Measurements from ENCODE around the gene PLVAP.

DNA sequence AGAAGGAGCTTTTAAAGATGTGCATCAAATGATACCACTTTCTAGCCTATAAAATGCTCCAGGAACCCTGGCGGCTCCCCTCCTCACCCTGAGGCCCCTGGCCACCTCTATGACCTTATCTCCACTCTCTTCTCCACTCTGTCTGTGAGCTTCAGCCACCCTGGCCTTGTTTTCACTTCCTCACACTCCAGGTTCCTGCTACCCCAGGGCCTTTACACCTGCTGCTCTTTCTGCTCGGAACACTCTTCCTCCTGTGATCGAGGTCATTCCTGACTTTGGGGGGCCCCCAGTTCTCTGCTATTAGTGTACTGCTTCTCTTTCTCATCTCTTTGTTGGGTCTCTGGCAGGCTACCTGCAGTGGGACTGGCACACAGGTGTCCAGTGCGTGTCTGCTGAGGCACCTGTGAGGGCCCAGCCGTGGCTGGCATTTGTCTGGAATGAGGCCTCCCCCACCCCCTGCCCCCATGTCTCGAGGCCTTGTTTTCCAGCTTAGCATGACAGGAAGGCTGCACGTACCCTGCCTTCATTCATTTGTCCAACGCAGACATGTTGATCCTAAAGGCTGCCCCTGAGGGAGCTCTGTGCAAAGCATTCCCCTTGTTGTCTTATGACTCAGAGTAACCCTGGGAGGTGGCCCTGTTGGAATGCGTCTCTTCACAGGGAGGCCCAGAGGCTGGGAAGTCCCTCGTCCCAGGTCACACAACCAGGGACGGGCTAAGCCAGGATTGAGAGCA lies 65.5 kb downstream of the PLVAP start:
- TF ChIP-seq, protein P1, sequence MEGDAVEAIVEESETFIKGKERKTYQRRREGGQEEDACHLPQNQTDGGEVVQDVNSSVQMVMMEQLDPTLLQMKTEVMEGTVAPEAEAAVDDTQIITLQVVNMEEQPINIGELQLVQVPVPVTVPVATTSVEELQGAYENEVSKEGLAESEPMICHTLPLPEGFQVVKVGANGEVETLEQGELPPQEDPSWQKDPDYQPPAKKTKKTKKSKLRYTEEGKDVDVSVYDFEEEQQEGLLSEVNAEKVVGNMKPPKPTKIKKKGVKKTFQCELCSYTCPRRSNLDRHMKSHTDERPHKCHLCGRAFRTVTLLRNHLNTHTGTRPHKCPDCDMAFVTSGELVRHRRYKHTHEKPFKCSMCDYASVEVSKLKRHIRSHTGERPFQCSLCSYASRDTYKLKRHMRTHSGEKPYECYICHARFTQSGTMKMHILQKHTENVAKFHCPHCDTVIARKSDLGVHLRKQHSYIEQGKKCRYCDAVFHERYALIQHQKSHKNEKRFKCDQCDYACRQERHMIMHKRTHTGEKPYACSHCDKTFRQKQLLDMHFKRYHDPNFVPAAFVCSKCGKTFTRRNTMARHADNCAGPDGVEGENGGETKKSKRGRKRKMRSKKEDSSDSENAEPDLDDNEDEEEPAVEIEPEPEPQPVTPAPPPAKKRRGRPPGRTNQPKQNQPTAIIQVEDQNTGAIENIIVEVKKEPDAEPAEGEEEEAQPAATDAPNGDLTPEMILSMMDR (conservative IDR thresholded peaks at IDR 0.05 in 1 of 2, IDR thresholded peaks at IDR 0.05 in 1 of 2; ENCODE audit: extremely low read depth in 1 of 2, insufficient read depth in 1 of 2, low read depth in 1 of 2, low read length in 2 of 2), result no peak
- TF ChIP-seq EZH2 (IDR thresholded peaks at IDR 0.05; ENCODE audit: borderline replicate concordance, low read length), result no peak
